ENCODE measurements around the gene SLC35F3. TPM values are rescaled to one million over a fixed set of nuclear protein-coding genes. Genes with fewer than 3 reads are reported as not detected.

SLC35F3 gene
- total and polyA plus RNA-seq, 9 donors, result 0.04 to 0.69 (median 0.17) TPM; not detected in 3

- intact Hi-C loops (cut with DNase I), result no loop called here
Observed at GRCh38 chr1:233869680-233870079, 34.8 kb upstream of the SLC35F3 start.

GRCh38 chr1:233873666-233874065, 30.8 kb upstream of the SLC35F3 start:
- Histone ChIP-seq H3K27ac (no peak overlapping the region), H3K36me3 (no peaks in the 10 kb centered on the region), H3K27me3 (no peaks in the 10 kb centered on the region), H3K9me3 (no peaks in the 10 kb centered on the region), H3K4me3 (no peak overlapping the region), H3K4me1 (ENCODE audit: insufficient read depth) (no peaks in the 10 kb centered on the region)
- no peak for DNase-seq
- intact Hi-C loops (cut with DNase I), result no loop called here
- no peak for TF ChIP-seq EP300 (IDR thresholded peaks at IDR 0.05)
- TF ChIP-seq CTCF (IDR thresholded peaks at IDR 0.05), result no peak
- no peak for TF ChIP-seq POLR2A (IDR thresholded peaks at IDR 0.05)
- 77 to 85% (median 80%) methylated on average over 4 of the region's 4 CpGs for WGBS, 3 donors

More at GRCh38 chr1:233869680-233870079, 34.8 kb upstream of the SLC35F3 start:
- no peak overlapping the region for H3K27ac ChIP-seq
- DNase-seq, result no peak
- no peak for TF ChIP-seq POLR2A (IDR thresholded peaks at IDR 0.05)
- TF ChIP-seq EP300 (IDR thresholded peaks at IDR 0.05), result no peak
- TF ChIP-seq CTCF (IDR thresholded peaks at IDR 0.05), result no peak
- H3K9me3 ChIP-seq, result no peaks in the 10 kb centered on the region
- H3K27me3 ChIP-seq, result no peaks in the 10 kb centered on the region
- H3K4me1 ChIP-seq (ENCODE audit: insufficient read depth), result no peaks in the 10 kb centered on the region
- no peaks in the 10 kb centered on the region for H3K36me3 ChIP-seq
- H3K4me3 ChIP-seq, result no peak overlapping the region

- Histone ChIP-seq H3K27ac (no peak overlapping the region), H3K4me3 (no peak overlapping the region), H3K9me3 (no peaks in the 10 kb centered on the region), H3K27me3 (no peaks in the 10 kb centered on the region), H3K4me1 (ENCODE audit: insufficient read depth) (no peaks in the 10 kb centered on the region), H3K36me3 (no peaks in the 10 kb centered on the region)
- 60 to 70% (median 64%) methylated on average over 3 of the region's 3 CpGs for WGBS, 3 donors
- intact Hi-C loops (cut with DNase I), result no loop called here
- no peak for DNase-seq
- TF ChIP-seq POLR2A (IDR thresholded peaks at IDR 0.05) (no peak), CTCF (IDR thresholded peaks at IDR 0.05) (no peak), EP300 (IDR thresholded peaks at IDR 0.05) (no peak)
Observed at GRCh38 chr1:233879841-233880240, 24.6 kb upstream of the SLC35F3 start.

- intact Hi-C loops (cut with DNase I), result no loop called here
- Histone ChIP-seq H3K4me3 (no peak overlapping the region), H3K4me1 (ENCODE audit: insufficient read depth) (no peaks in the 10 kb centered on the region), H3K27me3 (no peaks in the 10 kb centered on the region), H3K27ac (no peak overlapping the region), H3K36me3 (no peaks in the 10 kb centered on the region), H3K9me3 (no peaks in the 10 kb centered on the region)
- TF ChIP-seq POLR2A (IDR thresholded peaks at IDR 0.05) (no peak), EP300 (IDR thresholded peaks at IDR 0.05) (no peak), CTCF (IDR thresholded peaks at IDR 0.05) (no peak)
- WGBS, 3 donors, result 65 to 67% (median 65%) methylated on average over 3 of the region's 3 CpGs
- DNase-seq, result no peak
Observed at GRCh38 chr1:233883671-233884070, 20.8 kb upstream of the SLC35F3 start.

Measured in ovary (tissue), 9 donors.